Inferior parietal cortex (tissue), 1 donor: ENCODE data around the gene ARL8A.

Source experiments
- DNase-seq: peaks from one replicate; pipeline ENCODE4 v3.0.0-alpha.2; 2016; ENCODE audit errors: extremely low spot score

The ARL8A gene

GRCh38 chr1:202135221-202135721 is 9.3 kb downstream of the ARL8A start:
- DNase-seq = peak; percentile 91

GRCh38 chr1:202134645-202135172 is 9.8 kb downstream of the ARL8A start:
- no peak for DNase-seq

DNA sequence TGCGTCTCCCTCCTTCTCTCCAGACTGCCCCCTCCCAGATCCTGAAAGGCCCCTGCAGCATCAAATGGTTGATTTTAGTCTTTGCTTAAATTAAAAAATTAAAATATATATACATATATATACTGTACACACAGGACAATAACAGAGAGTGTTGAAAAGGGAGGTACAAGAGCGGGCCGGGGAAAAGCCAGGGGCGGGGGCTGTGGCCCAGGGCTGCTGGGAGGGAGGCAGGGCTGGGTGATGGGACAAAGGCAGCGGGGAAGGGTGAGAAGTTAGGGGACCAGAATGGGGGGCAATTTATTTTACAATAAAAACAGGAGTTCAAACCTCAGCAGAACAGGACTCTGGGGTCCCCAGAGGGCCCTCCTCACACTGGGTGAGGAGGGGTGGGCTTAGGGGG is 10.5 kb downstream of the ARL8A start:
- DNase-seq = no peak

- no peak for DNase-seq
Measured at GRCh38 chr1:202133496-202133895, 11.0 kb downstream of the ARL8A start.

DNA sequence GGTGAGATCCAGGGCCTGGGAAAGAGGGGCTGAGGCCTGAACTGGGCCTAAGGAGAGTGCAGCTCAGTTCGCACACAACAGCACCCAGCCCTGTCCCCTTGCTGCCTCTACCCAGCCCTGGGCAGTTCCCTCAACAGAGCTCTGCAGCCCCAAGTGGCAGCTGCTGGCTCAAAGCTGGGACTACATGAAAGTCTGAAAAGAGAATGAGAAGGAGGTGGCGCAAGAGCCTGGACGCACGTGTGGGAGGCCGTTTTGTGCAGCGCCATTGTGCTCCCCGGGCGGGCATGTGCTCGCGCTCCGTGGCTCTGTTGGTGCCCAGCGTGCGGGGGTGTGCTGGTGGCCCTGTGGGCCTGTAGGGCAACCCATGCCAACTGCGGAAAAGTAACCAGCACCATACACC is 11.5 kb downstream of the ARL8A start:
- peak; percentile 73 for DNase-seq

DNA sequence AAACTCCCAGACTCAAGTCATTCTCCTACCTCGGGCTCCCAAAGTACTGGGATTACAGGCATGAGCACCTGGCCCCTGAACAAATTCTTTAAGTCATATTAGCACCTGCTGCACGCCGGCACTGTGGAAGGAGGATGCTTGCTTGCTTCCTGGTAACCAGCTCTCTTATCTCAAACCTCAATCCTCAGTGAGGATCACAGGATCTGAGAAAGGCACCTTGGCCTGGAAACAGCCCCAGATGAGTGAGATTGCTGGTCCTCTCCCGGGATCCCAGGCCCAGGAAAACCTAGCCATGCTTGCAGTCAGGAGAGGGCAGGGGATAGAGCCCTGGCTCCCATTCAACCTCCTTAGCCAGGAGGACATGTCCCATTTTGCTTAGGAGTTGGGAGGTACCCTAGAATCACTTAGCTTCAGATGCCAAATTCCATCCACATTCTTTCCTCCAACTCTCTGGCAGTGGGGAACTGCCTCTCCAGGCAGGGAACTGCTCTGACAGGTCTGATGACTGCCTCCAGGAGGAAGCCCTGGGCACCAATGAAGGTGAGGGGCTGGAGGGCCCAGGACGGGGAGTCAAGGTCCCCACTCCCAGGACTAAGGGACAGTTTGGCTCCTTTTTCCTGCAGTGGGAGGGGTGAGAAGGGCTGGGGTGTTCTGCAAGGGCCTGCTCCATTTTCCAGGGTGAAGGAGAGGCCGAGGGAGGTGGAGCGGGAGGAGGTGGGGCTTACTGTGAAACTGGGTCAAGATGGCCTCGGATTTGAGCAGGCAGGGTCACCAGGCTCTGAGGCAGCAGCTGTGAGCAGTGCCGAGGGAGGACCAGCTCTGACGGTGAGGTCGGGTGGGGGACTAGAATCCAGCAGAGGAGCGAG is 12.3 kb downstream of the ARL8A start:
- no peak for DNase-seq

DNA sequence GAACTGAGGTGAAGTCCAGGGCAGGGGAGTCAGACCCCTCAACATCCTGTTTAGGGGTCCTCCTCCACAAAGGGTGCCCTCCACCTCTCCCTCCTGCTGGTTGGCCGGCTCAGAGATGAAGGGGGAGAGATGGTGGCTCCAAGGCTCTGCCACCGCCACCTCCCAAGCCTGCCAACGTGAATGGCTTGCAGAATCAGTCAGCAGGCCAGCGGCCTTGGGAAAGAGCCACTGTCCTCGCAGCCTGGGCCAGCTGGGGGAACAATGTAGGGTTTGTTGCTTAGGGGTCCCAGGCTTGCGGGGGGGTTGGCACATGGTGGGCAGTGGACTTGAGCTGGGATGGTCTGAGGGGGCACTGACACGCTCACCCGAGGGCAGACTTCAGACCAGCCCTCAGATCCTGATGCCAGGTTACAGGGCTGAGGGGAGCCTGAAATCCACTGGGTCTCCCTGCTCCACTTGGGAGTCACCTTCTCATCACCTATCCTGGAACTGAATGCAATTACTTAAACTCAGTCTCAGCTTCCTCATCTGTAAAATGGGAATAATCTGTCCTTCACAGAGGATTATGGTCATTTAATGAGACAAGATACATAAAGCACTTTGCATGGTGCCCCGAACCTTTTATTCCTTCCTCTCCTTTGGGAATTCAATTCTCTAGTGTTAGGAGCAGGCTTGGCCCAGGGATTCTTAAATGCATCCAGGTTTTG is 13.6 kb downstream of the ARL8A start:
- DNase-seq = peak; percentile 80

DNA sequence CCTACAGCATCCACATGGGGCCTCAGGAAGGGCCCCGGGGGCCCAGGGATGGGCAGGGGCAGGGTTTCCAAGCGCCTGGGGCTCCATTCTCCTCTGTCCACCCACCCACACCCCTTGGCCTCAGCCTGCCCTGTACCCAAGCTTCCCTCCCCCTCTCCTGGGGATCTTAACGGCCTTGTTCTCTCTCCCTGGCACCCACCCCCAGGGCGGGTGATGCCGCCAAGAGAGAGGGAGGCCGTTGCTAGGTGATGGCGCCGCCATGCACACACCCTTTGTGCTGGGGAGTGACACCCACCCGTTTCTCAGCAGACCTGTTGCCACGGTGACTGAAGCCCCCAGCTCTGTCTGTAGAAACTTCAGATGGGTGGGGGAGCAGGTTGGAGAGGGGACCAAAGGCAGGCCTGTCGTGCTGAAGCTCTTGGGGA is 14.2 kb downstream of the ARL8A start:
- DNase-seq = peak; percentile 87

GRCh38 chr1:202129453-202130296 is 14.9 kb downstream of the ARL8A start:
- DNase-seq = peak; percentile 50

GRCh38 chr1:202127836-202128622 is 16.5 kb downstream of the ARL8A start:
- DNase-seq = no peak

GRCh38 chr1:202127061-202127460 is 17.5 kb downstream of the ARL8A start:
- no peak for DNase-seq

DNA sequence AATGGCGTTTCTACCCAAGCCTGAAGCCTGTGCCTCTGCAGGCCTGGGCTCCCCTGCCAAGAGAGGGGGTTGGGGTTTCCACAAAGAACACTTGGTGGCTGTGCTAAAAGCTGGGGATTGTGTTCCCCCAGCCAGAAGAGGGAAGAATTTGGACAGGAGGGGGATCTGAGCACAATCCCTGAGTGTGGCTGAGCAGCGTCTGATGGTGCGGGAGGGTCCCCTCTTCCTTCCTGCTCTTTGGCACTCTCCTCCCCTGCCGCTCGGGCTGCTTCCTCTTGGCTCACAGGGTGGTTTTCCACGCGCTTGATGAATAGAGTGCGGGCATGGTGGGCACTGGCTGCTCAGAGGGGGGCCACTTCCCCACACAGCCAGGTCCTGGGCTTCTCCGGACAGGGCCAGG is 18.1 kb downstream of the ARL8A start:
- DNase-seq = no peak

DNA sequence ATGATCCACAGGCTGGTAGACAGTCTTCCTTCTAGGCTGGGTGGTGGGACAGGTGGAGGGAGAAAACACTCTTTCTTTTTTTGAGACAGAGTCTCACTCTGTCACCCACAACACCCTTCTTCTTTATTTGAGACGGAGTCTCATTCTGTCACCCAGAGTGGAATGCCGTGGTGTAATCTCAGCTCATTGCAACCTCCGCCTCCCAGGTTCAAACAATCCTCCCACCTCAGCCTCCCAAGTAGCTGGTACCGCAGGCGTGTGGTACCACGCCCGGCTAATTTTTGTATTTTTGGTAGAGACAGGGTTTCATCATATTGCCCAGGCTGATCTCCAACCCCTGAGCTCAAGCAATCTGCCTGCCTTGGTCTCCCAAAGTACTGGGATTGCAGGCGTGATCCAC is 18.9 kb downstream of the ARL8A start:
- DNase-seq = no peak

DNA sequence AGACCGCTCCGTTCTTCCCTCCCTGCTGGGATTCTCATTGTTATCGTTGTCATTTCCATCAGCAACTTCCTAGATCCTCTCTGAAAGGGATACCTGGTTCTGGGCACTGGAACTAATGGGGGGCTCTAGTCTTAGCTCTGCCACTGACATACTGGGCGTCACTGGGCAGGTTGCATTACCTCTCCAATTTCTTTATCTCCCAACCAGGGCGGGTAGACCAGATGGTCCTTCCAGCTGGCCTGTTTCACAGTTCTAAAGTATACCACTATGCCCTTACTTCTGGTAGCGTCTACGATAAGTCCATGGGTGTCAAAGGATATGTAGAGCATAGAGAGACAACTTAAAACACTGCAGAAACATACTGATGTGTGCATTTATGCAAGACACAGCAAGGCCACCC is 20.4 kb downstream of the ARL8A start:
- no peak for DNase-seq

- DNase-seq = no peak
Measured at GRCh38 chr1:202123336-202123813, 21.2 kb downstream of the ARL8A start.

- DNase-seq = peak; percentile 74
Measured at GRCh38 chr1:202122639-202123335, 21.8 kb downstream of the ARL8A start, which contains the start of gene GPR37L1. GPR37L1 (plus strand) TSS chr1:202122917; CDS start chr1:202122964, 47 bp downstream.

- no peak for DNase-seq
Measured at GRCh38 chr1:202121006-202121405, 23.5 kb downstream of the ARL8A start.

DNA sequence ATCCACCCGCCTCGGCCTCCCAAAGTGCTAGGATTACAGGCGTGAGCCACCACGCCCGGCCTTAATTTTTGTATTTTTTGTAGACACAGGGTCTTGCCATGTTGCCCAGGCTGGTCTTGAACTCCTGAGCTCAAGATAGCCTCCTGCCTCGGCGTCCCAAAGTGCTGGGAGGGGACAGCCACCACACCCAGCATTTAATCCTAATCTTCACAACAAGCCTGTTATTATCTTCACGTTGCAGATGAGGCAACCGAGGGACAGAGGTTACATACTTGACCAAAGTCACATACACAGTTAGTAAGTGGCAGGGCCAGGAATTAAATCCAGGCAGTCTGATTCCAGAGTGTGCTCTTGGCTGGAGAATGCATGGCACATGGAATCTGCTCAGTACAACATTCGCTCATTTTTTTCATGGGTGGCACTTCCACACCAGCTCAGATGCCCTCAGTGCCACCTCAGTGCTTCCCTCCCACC is 26.6 kb downstream of the ARL8A start:
- no peak for DNase-seq

GRCh38 chr1:202116287-202116686 is 28.2 kb downstream of the ARL8A start:
- DNase-seq = no peak
